ENCODE measurements around the gene RAMP3.
"Not testable (repeated sequence)": the region's sequence is repeated elsewhere in the genome, so short reads cannot be mapped to it uniquely, and the experiment has no call there.

RAMP3 gene

GRCh38 chr7:45158471-45158870 lies 880 bp downstream of the RAMP3 start:
- no peak for DNase-seq

DNA sequence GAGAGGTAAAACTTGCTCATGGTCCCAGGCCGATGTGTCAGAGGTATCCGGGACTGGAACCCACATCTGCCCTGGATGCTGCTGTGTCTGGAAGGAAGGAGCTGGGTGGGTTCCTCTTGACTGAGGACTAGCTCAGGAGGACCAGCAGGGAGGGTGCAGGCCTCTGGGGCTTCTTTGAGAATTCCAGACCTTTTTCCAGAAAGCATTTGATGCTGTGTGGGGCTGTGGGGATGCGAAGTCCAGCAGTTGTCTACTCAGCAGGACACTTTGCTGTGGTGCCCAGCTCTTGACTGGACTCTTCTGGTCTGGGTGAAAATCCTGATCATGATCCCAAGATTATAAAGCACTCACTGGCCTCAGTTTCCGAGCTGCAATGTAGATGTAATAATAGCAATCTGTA lies 1.7 kb downstream of the RAMP3 start:
- DNase-seq, result no peak

DNA sequence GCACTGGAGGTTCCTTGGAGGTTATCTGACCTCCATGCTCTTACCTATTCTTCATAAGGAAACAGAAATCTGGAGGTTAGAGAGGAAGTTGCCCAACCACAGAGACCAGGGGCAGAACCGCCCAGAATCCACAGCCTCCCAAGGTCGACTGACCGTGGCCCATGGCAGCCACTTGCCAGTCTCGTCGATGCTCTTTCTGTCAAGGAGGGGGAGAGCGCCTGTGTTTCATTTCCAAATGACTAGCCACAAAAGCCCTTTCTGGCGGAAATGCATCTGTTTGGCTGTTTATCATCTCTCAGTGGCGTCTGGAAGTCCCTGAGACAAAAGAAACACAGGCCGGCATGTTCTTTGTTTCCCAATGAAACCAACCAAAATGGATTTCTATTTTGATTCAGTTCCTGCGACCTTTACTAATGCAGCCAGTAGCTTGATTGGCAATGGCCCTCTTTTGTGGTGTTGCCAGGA lies 2.9 kb downstream of the RAMP3 start:
- DNase-seq, result no peak

DNA sequence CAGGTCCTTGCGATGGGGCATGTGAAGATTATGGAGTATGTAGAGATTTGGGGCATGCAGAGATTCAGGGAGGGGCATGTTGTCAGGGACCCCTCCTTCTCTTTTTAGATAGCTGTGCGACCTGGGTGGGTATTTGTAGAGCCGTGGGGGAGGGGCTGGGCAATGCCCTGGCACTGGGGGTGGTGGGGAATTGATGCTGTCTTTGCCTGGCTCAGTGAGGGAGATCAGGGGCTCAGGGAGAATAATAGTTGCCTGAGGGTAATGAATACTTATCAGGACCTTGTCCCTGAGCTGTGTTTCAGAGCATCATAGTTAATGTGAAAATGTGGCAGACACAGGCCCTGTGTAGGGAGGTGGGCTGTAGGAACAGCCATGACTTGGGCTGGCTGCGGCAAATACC lies 3.5 kb downstream of the RAMP3 start:
- DNase-seq, result no peak

DNA sequence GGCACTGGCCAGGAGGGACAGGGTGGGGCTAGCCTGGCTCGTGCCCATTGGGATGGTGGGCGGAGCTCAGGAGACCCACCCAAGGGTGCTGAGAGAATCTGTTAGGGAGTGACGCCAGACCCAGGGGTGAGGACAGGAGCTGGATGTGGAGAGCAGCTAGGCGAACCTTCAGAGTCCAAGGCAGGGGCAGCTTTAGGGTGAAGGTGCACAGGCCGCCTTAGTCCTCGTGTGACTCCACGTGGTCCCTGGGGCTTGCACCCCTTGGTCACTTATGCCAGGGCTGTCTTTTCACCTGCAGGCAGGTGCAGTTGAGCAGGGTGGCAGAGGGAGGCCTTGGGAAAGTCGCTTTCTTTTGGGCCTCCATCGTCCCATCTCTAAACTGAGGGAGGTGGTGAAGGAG lies 4.3 kb downstream of the RAMP3 start:
- no peak for DNase-seq

DNA sequence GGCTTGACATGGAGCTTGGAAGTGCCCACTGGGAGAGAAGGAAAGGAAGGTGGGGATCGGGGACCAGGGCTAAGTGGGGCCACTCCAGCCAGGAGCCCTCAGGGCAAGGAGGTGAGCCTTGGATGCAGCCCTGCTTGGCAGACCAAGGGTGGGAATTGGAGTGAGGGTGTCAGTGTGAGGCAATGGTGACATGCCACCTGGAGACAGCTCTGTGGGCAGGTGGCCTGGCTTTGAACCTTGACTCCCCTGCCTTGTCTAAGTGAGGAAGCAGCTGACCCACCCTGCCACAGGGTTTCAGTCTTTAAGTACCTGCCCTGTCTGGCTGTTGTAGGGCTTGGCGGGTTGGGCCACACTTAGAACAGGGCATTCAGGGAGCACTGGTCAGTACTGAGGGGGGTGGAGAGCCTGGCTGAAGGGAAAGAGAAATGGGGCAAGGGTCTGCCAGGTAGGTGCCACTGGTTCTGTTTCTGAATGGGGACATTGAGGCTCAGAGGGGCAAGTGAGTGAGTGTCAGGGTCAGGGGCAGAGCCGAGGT lies 4.8 kb downstream of the RAMP3 start:
- DNase-seq, result no peak

- no peak for DNase-seq
Measured at GRCh38 chr7:45162943-45163691, 5.5 kb downstream of the RAMP3 start.

DNA sequence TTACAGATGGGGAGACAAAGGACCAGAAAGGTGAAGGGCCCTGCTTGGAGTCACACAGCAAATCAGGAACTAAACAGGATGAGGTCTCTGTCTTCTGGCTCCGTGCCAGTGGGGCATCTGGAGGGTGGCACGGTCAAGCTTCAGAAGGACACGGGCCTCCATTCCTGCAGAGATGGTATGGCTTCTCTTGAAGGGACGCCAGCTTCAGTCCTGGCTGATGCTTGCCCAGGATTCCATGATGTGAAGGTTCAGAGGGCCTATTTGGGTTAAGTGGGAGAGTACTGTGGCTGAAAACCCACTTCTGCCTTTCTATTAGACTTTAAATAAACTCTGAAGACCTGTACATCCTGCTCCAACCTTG lies 6.1 kb downstream of the RAMP3 start:
- DNase-seq, result no peak

- DNase-seq, result not testable (repeated sequence)
Measured at GRCh38 chr7:45164271-45164670, 6.7 kb downstream of the RAMP3 start.

GRCh38 chr7:45165857-45166256 lies 8.3 kb downstream of the RAMP3 start:
- DNase-seq, result no peak

- DNase-seq, result no peak
Measured at GRCh38 chr7:45171946-45172345, 14.4 kb downstream of the RAMP3 start.

DNA sequence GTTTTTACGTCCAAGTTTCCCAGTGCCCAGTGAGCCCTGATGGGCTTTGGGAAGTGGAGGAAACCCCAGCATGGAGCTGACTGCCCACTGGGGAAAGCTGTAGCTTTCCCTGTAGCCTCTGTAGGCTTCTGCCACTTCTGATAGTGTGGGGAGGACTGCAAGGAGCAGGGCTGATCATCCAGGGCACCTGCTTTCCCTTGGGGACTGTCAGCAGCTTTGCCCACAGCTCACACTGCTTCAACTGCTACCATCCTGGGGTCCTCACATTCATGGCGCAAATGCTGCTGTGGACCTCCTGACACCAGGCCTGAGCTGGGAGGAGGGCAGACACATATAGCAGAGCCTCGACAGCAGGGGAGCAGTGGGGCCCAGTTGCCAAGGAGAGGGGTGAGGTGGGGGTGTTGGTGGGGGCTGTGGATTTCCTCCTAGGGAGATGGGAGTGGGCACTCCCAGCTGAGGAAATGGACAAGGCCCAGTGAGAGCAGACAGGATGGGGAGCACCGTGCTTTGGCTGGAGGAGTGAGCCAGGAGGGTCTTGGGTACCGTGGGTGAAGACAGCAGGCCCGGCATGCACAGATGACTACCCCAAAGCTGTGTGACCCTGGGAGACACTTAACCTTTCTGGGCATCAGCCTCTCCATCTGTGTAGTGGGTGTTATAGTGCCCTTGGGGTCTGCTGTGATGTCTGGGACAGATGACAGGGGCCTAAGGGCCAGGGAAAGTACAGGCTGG lies 16.2 kb downstream of the RAMP3 start:
- DNase-seq, result no peak

DNA sequence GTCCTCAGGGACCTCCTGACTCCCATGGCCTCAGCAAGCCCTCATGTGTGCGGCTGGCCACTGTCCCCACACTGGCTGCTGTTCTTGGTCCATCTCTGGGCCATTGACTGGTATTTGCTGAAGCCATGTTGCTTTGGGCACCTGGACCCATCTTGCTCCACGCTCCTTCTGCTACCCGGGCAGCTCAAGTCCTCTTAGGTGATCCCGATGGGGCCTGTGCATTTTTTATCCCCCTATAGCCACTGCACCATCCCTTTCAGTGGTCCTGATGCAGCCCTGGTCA lies 16.7 kb downstream of the RAMP3 start:
- DNase-seq, result no peak

DNA sequence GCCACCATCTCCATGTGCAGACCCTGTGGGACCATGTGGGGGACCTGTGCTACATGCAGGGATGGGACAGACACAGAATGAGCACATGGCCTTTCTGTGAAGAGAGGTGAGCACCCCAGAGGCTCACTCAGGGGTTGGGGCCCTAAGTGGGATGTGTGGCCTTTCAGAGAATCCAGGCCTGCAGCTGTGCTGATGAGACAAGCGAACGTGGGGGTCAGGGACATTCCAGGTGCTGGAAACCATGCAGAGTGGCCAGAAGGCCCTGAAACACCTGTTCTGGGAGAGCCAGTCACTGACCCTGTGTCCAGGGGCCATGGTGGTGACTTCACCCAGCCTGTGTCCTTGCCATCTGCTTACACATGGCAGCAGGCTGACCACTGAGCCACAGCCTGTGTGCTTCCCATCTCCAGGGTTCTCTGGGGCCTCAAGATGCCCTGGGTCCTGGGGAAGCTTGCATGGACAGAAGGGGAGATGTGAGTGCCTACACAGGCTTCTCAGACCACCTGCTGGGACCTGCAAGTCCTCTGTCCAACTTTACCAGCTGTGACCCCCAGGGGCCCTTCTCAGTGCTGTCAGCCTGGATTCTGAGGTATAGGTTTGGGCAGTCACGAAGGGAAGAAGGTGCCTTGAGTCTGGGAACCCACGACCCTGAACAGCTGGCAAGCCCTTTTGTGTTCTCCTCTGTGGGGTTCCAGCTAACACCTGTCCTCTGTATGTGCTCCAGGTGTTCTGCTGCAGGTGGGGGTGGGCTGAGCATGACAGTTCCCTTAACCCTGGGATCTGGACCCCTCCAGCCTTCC lies 17.6 kb downstream of the RAMP3 start:
- no peak for DNase-seq

DNA sequence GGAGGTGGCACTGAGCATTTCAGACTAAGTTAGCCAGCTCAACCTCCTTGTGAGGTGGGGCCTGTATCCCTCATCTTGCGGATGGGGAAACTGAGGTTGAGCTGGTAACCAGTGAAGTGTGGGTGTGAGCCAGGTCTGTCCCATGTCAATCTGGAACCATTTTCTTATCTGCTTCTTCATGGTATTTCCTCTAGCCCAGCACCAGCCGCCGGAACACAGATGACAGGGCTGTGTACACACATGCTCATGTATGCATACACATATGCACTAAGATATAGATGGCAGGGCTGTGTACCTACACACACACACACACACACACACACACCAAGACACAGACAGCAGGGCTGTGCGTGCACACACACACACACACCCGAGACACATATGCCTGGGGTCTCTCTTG lies 18.5 kb downstream of the RAMP3 start:
- DNase-seq, result no peak

- DNase-seq, result no peak
Measured at GRCh38 chr7:45176886-45177731, 19.5 kb downstream of the RAMP3 start.

- DNase-seq, result no peak
Measured at GRCh38 chr7:45177801-45178200, 20.2 kb downstream of the RAMP3 start.

DNA sequence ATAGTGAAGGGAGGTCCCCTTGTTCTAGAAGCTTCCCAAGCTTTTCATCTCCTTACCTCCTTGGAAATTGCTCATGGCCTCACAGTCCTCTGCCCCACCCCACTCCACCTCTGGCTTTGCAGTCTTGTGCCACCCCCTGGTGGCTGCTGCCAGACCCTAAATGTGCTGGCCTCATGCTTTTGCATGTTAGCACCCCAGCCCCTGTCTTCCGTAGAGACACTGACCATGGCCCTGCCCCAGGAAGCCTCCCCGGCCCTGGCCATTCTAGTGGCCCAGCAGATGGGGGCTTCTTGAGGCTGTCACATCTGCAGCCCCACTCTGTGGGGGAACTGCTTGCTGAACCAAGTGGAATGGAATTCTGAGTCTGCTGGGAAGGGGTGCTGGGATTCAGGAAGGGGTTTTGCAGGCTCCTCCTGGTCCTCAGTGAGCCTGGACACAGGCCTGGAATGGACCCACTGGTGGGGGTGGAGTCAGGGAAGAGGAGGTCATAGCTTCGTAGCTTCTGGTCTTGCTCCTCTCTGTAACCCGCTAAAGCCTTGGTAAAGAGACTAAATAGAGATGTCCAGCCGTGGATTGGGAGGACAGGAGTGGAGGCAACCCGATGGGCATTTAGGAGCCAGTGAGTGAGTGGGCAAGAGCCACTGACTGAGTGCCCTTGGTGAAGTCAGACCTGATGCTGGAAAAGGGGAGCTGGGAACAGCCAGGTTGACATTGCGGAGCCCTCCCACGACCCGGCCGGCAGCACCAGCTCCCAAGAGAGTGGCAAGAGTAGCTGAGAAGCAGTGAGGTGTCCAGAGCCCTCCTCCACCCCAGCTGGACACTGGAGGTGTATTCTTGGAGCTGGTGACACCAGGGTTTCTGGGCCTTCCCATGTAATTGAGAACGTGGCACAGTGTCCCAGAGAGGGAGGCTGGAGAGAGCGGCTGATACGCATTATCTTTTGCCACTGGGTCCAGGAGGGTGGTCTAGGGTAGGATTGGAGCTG lies 20.9 kb downstream of the RAMP3 start:
- no peak for DNase-seq

GRCh38 chr7:45179666-45180065 lies 22.1 kb downstream of the RAMP3 start:
- DNase-seq, result no peak

DNA sequence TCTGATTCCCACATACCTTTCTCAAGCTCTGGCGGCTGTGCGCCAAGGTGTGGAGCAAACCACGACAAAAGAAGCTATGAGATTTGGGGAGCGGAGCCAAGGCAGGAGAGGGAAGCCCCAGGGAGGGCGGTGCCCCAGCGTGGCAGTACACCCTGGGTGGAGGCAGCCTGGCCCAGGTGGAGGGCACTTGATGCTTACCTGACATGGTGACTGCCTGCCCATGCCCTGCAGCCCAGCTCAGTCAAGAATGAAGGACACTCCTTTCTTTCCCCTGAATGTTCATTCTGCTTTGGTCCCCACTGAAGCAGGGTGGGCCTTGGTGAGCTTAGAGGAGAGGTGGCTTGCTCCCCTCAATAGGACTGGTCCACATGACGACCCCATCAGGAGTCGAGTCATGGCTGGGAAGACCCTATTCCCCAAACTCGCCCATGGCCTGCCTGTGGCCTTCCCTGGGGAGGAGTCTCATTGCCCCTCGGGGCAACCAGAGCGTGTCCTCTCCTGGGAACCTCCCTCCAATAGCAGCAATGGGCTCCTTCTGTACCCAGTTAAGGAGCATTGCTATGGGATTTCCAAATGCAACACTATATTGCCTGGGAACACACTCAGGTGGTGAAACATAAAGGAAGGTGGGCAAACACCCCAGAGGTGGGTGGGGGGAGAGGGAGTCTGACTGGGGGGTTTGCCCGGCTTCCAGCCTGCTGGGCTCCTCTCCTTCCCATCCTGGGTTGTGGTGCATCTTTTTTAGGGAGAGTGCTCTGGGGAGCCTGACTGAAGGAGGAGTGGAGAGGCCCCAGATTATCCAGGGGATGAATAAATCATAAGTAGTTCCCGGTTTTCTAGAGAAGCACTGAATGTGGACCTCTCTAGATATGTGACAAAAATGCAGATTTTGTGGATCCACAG lies 22.7 kb downstream of the RAMP3 start:
- no peak for DNase-seq

Measured in stimulated activated naive CD4-positive, alpha-beta T cell (primary cell).